ENCODE measurements around the gene CCDC116. TPM values are rescaled to one million over a fixed set of nuclear protein-coding genes. Genes with fewer than 3 reads are reported as not detected.
"Not testable (repeated sequence)": the region's sequence is repeated elsewhere in the genome, so short reads cannot be mapped to it uniquely, and the experiment has no call there.

CCDC116 gene
- total RNA-seq, 1 donor from 2014 or later, result 1.3 TPM

- no peaks in the 10 kb centered on the region for H3K27me3 Mint-ChIP-seq (ENCODE audit: low read depth)
- no peak for TF ChIP-seq CTCF (IDR thresholded peaks at IDR 0.05; ENCODE audit: unreplicated experiment)
- no peak for DNase-seq (ENCODE audit: low spot score in 2 of 2, unreplicated experiment in 2 of 2)
- no peaks in the 10 kb centered on the region for H3K9me3 Mint-ChIP-seq
- H3K27ac Mint-ChIP-seq, result no peak overlapping the region
- no peaks in the 10 kb centered on the region for H3K36me3 Mint-ChIP-seq
- no peak overlapping the region for H3K4me3 Mint-ChIP-seq
- H3K4me1 Mint-ChIP-seq, result peaks cover 2% of the 10 kb centered on the region
Measured at GRCh38 chr22:21633481-21633880, 921 bp downstream of the CCDC116 start.

GRCh38 chr22:21634081-21634480, 1.5 kb downstream of the CCDC116 start:
- no peaks in the 10 kb centered on the region for H3K9me3 Mint-ChIP-seq
- H3K4me3 Mint-ChIP-seq, result no peak overlapping the region
- peaks cover 2% of the 10 kb centered on the region for H3K4me1 Mint-ChIP-seq
- no peak for DNase-seq (ENCODE audit: low spot score in 2 of 2, unreplicated experiment in 2 of 2)
- TF ChIP-seq CTCF (IDR thresholded peaks at IDR 0.05; ENCODE audit: unreplicated experiment), result no peak
- no peaks in the 10 kb centered on the region for H3K36me3 Mint-ChIP-seq
- no peaks in the 10 kb centered on the region for H3K27me3 Mint-ChIP-seq (ENCODE audit: low read depth)
- no peak overlapping the region for H3K27ac Mint-ChIP-seq

GRCh38 chr22:21634844-21635243, 2.3 kb downstream of the CCDC116 start:
- no peaks in the 10 kb centered on the region for H3K27me3 Mint-ChIP-seq (ENCODE audit: low read depth)
- H3K9me3 Mint-ChIP-seq, result no peaks in the 10 kb centered on the region
- DNase-seq (ENCODE audit: low spot score in 2 of 2, unreplicated experiment in 2 of 2), result no peak
- no peak for TF ChIP-seq CTCF (IDR thresholded peaks at IDR 0.05; ENCODE audit: unreplicated experiment)
- H3K4me1 Mint-ChIP-seq, result no peaks in the 10 kb centered on the region
- no peak overlapping the region for H3K4me3 Mint-ChIP-seq
- no peak overlapping the region for H3K27ac Mint-ChIP-seq
- no peaks in the 10 kb centered on the region for H3K36me3 Mint-ChIP-seq

- Mint-ChIP-seq H3K27me3 (ENCODE audit: low read depth) (peaks cover 3% of the 10 kb centered on the region), H3K36me3 (no peaks in the 10 kb centered on the region), H3K4me1 (peaks cover 2% of the 10 kb centered on the region), H3K4me3 (no peak overlapping the region), H3K9me3 (no peaks in the 10 kb centered on the region), H3K27ac (no peak overlapping the region)
- TF ChIP-seq CTCF (IDR thresholded peaks at IDR 0.05; ENCODE audit: unreplicated experiment), result no peak
- DNase-seq (ENCODE audit: low spot score in 2 of 2, unreplicated experiment in 2 of 2), result no peak
Measured at GRCh38 chr22:21635771-21636510, 3.4 kb downstream of the CCDC116 start.

GRCh38 chr22:21636629-21637218, 4.2 kb downstream of the CCDC116 start:
- Mint-ChIP-seq H3K4me1 (peaks cover 10% of the 10 kb centered on the region), H3K36me3 (no peaks in the 10 kb centered on the region), H3K9me3 (no peaks in the 10 kb centered on the region), H3K4me3 (no peak overlapping the region), H3K27me3 (ENCODE audit: low read depth) (peaks cover 6% of the 10 kb centered on the region), H3K27ac (no peak overlapping the region)
- DNase-seq (ENCODE audit: low spot score in 2 of 2, unreplicated experiment in 2 of 2), result no peak
- no peak for TF ChIP-seq CTCF (IDR thresholded peaks at IDR 0.05; ENCODE audit: unreplicated experiment)

GRCh38 chr22:21637450-21637849, 4.9 kb downstream of the CCDC116 start:
- H3K4me3 Mint-ChIP-seq; DNase-seq (ENCODE audit: low spot score in 2 of 2, unreplicated experiment in 2 of 2); H3K36me3 Mint-ChIP-seq; H3K27ac Mint-ChIP-seq; H3K27me3 Mint-ChIP-seq (ENCODE audit: low read depth); H3K9me3 Mint-ChIP-seq: not testable (repeated sequence)
- peaks cover 14% of the 10 kb centered on the region for H3K4me1 Mint-ChIP-seq

Data from mesothelial cell of epicardium (in vitro differentiated cells).